Islet of Langerhans (tissue), 1 donor: Measurements from ENCODE around the gene ABCC2.
"Not testable (repeated sequence)": the region's sequence is repeated elsewhere in the genome, so short reads cannot be mapped to it uniquely, and the experiment has no call there.

Experiments
- FAIRE-seq: peaks from one replicate; lab custom pipeline; 2011; peaks lifted over from hg19 to GRCh38; lab: Jason Lieb, UNC

The ABCC2 gene

DNA sequence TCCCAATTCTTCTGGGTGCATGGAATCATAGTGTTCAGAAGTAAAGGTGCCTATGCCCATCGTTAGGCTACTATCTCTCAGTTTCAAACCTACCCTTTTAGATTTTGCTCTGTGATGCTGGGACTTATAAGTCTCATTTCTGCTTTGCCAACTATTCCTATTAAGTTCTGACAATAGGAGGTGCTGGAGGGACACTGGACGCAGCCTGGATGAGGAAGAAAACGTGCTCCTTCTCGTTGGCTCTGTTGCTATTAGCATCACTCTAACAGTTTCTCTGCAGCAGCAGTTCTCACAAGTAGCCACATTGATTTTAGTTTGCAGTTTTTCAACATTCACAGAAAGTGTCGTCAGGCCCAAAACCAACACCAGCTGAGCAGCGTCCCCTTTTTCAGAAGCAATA lies 72.4 kb downstream of the ABCC2 start:
- FAIRE-seq: no peak

DNA sequence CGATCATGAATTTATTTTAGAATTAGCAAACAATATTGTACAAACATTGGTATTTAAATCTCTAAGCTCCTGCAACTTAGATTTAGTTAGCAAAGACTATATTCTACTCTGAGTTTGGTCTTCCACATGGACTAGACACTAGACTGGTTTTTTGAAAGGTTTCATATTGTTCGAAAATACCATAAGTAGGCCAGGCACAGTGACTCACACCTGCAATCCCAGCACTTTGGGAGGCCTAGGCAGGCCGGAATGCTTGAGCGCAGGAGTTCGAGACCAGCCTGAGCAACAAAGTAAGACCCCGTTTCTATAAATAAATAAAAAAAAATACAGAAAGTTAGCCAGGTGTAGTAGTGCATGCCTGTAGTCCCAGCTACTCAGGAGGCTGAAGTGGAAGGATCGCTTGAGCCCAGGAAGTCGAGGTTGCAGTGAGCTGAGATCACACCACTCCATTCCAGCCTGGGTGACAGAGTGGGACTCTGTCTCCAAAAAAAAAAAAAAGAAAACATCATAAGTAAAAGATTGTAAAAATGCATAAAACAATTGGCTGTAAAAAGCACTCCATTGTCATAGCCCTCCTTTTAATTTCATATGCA lies 73.1 kb downstream of the ABCC2 start:
- no peak for FAIRE-seq

DNA sequence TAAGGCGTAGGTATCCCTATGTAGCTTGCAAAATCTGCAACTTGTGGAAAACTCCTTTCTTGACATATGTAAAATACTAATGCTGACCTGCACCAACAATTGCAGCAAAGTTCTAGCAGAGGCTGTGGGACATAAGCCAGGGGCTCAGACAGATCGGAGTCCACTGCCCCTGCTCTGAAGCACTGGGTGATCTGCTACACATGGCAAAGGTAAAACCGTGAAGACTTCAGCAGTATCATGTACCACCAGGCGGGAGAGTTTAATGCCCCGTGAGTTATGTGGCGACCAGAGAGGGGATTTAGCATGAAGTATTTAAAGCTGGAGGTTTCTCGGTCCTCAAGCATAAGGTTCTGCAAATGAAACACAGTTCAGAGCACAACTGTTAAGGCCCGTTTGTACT lies 76.4 kb downstream of the ABCC2 start:
- FAIRE-seq: no peak

DNA sequence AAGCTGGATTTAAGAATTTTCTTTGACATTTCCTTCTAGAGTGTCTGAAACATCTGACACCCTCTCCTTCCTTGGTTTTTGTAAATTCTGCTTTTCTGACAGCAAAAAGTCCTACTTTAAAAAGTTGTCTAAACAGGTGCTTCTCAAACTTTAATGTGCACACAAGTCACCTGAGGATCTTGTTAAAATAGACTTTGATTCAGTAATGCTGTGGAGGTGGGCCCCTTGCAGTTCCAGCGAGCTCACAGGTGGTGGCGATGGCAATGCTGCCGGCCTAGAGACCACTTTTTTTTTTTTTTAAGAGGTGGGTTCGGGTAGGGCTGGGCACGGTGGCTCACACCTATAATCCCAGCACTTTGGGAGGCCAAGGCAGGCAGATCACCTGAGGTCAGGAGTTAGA lies 77.1 kb downstream of the ABCC2 start:
- FAIRE-seq: no peak

DNA sequence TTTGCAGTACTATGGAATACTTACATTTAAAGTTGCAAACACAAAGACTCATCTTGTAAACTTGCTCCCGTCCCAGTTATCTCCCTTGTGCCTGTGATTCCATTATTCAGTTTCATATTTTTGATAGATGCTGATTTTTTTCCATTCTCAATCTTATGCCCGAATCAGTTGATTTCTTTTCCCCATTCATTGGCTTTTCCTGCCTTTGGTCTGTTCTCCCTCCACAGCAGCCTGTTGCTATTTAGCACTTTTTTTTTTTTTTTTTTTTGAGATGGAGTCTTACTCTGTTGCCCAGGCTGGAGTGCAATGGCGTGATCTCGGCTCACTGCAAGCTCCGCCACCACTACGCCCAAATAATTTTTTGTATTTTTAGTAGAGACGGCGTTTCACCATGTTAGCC lies 78.0 kb downstream of the ABCC2 start:
- FAIRE-seq: no peak

DNA sequence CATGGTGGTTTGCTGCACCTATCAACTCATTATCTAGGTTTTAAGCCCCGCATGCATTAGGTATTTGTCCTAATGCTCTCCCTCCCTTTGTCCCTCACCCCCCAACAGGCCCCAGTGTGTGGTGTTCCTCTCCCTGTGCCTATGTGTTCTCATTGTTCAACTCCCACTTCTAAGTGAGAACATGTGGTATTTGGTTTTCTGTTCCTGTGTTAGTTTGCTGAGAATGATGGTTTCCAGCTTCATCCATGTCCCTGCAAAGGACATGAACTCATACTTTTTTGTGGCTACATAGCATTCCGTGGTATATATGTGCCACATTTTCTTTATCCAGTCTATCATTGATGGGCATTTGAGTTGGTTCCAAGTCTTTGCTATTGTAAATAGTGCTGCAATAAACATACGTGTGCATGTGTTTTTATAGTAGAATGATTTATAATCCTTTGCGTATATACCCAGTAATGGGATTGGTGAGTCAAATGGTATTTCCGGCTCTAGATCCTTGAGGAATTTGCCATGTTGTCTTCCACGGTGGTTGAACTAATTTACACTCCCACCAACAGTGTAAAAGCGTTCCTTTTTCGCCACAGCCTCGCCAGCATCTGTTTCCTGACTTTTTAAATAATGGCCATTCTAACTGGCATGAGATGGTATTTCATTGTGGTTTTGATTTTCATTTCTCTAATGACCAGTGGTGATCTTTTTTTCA lies 81.2 kb downstream of the ABCC2 start:
- FAIRE-seq: not testable (repeated sequence)

DNA sequence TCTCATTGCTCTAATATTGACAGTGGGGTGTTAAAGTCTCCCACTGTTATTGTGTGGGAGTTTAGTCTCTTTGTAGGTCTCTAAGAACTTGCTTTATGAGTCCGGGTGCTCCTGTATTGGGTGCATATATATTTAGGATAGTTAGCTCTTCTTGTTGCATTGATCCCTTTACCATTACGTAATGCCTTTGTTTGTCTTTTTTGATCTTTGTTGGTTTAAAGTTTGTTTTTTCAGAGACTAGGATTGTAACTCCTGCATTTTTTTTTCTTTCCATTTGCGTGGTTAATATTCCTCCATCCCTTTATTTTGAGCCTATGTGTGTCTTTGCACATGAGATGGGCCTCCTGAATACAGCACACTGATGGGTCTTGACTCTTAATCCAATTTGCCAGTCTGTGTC lies 84.8 kb downstream of the ABCC2 start:
- not testable (repeated sequence) for FAIRE-seq

DNA sequence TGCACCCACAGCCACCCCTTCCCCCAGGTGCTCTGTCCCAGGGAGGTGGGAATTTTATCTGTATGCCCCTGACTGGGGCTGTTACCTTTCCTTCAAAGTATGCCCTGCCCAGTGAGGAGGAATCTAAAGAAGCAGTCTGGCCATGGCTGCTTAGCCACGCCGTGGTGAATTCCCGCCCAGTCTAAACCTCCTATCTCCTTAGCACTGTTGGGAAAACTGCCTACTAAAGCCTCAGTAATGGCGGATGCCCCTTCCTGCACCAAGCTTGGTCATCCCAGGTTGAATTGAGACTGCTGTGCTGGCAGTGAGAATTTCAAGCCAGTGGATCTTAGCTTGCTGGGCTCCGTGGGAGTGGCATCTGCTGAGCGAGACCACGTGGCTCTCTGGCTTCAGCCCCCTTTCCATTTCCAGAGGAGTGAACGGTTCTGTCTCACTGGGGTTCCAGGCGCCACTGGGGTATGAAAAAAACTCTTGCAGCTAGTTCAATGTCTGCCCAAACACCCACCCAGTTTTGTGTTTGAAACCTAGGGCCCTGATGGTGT lies 87.2 kb downstream of the ABCC2 start:
- FAIRE-seq: no peak

DNA sequence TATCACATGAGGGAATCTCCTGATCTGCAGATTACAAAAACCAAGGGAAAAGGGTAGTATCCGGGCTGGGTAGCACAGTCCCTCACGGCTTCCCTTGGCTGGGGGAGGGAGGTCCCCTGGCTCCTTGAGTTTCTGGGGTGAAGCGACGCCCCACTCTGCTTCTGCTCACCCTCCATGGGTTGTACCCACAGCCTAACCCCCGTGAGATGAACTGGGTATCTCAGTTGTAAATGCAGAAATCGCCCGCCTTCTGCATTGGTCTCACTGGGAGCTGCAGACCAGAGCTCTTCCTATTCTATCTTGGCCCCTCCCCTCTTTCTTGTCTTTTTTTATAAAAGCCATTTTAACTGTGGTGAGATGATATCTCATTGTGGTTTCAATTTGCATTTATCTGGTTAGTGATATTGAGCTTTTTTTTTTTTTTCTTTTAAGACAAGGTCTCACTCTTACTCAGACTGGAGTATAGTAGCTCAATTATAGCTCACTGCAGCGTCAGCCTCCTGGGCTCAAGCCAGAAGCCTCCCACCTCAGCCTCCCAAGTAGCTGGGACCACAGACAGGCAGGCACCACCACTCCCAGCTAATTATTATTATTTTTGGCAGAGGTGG lies 87.8 kb downstream of the ABCC2 start:
- FAIRE-seq: no peak

DNA sequence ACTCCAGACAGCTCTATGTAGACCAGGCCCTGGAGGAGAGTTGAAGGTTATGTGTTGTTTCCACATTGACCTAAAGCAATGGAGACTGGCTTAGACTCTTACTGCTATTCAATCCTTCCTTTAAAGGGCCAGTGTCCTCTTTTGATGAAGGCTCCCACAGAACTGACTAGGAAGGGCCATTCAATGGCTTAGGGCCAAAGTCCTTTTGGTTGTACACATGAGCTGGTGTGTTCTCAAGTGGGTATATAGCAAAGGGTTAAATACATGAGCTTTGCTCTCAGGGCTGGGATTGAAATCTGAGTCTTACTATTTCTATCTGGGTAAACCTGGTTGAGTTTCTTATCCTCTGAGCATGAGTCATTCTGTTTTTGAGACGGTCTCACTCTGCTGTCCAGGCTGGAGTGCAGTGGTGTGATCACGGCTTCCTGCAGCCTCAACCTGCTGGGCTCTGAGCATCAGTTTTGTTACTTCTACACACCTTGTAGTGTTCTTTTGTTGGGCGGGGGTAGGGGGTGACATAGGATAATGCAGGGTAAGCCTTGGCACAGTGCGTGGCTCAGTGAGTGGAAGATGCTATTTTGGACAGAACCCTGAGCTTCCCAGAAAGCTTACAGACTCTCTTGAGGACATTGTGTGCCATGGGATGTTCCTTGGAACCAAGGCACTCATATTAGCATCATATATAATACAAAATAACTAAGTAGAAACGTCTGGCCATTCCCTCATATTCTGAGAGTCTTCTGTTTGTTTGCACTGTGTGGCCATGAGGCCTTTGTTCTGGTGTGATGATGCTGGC lies 90.1 kb downstream of the ABCC2 start:
- FAIRE-seq: no peak

DNA sequence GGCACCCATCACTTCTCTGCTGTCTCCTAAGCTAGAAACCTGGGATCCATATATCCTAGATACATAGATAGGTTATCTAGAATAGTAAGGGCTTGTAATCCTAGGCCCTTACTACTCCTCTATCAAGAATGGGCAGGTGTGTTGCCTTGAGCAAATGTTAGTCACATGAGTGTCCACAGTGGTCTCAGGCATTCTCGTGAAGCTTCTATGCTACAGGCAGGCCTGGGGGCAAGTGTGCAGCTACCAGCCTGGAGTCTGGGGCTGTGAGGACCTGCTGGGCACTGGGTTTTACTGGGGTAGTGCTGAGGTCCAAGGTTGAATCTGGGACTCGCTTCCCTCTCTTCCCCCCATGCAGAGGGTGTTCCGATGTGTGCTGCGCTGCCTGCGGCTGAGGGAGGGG lies 91.4 kb downstream of the ABCC2 start:
- FAIRE-seq: no peak

DNA sequence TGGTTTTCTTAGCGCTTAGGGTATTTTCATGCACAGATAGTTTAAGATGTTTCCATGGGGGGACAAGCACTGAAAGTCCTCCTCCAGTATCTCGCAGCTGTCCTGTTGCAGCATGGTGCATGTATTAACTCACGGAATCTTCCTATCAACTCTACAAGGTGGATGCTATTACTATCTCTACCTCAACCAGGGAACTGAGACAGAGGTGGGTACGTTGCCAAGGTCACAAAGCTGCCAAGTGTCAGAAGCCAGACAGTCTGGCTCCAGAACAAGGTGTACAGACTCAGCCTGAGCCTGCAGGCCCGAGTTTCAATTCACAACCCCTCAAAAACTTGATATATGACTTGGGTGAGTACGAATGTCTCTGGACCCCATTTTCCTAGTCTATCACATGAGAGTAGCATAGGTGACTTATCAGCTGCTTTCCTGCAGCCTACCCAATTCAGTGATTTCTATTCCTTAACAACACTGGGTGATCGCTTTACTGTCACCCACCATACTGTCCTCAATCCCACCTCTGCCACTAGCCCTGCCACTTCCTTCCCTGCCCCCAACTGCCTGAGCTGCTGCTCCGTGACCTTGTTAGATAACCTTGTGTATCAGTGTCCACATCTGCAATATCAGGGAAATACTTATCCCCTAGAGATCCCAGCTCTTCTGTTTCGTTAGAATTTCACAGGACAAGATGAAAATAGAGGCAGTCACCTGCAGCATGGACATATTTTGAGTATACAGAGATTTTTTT lies 92.1 kb downstream of the ABCC2 start:
- FAIRE-seq: no peak

DNA sequence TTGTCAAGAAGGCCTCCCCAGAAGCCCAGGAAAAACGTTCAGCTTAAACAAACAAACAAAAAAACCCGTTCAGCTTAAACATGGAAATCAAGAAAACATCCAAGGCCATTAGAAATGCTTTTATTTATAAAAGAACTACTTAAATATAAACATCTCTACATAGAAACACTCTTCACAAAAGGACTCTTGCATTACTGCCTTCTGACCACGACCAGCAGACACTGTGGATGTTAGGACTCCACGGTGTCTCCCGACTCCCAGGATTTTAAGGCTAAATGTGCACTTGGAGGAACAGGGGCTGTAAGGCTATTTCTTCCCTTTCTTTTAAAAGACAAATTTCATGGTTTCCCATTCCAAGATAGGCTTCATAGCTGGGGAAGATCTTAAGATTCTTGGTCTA lies 93.0 kb downstream of the ABCC2 start:
- no peak for FAIRE-seq

DNA sequence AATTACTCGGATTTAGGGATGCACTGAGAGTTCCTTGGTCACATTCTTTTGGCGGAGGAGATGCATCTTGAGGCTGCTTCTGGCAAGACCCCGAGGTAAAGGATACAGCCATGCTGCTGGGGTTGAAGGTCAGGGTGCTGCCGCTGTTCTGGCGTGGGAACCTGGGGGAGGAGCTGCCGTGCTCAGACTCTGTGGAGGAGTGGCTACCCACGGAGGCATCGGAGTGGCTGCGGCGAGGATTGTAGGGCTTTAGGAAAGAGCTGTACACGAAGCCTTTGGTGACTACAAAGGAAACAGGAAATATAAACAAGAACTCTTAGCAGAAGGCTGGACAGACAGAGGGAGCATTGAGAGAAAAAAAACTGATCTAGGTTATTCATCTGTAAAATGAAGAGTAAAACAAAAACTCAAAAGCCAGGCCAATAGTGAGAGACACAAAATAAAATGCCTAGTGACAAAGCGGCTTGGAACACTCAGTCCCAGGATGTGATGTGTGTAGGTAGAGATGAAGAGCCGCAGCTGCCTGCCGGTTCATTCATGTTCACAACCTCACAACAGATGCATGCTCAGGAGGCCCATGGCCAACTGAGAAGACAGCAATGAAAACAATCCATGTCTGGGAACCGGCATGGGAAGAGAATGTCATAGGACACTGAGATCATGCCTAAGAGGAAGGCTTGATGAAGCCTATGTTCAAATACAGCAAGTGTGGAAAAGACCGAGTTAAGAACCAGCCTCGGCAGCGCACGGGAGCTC lies 97.8 kb downstream of the ABCC2 start:
- no peak for FAIRE-seq

DNA sequence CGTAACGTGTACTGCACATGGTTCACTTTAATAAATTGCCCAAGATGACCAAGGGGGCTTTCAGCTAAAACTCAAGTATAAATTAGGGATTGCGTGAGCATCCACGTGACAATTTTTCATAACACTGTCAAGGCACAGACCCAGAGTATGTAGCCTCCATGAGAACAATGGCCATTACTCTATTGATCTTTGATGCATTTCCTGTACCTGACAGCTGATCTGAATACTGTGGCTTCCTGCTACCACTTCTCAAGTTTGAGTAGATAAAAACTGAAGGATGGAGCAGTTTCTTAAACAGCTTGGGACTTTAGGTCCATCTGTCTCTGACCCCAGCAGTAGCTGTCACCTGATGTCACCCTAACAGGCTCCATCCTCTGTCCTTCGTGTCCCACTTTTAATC lies 98.9 kb downstream of the ABCC2 start:
- FAIRE-seq: no peak

DNA sequence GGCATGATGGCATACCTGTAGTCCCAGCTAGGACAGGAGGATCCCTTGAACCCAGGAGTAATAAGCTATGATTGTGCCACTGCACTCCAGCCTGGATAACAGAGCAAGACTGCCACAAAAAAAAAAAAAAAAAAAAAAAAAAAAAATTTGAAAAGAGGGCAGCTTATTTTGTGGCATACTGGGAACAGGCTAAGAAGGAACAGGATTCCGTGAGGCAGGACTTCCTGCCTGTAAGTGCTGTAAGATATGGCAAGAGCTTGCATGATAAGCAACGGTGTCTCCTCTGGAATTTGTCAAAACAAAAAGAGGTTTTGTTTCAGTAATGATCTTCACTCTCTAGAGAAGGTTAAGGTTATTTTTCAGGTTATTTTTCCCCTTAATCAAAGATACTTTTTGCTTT lies 101.1 kb downstream of the ABCC2 start:
- no peak for FAIRE-seq

DNA sequence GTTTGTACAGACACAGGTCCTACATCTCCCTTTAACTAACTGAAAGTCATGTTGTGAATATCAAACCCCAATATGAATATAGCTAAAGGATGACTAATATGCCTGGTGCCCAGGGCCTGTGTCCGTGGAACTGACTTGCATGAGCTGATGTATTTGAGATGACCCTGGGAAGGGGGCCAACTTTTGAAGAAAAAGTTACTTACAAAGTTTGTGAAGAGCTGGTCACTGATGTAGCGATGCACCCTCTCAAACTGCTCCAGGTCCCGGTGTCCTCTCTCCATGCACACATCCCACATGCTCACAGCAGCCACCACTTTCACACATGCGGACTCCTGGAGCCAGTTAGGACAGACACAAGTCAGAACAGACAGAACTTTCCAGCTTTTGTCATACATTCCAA lies 106.2 kb downstream of the ABCC2 start:
- no peak for FAIRE-seq

DNA sequence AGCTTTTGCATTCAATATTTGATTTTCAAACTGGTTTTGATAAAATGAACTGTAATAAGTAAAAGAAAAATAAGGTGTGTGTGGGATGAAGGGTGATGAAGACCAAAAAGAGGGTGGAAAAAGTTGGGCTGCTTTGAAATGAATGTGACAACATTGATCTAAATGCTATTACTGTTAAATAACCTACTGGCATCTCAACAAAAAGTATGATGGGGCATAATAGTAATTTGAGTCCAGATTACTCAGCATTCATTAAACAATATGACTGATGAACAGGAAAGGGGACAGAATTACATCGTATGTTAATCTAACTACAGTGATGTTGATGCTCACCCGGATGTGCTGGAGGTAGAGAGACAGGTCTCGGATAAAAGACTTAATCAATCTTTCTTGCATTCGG lies 112.2 kb downstream of the ABCC2 start:
- FAIRE-seq: no peak

DNA sequence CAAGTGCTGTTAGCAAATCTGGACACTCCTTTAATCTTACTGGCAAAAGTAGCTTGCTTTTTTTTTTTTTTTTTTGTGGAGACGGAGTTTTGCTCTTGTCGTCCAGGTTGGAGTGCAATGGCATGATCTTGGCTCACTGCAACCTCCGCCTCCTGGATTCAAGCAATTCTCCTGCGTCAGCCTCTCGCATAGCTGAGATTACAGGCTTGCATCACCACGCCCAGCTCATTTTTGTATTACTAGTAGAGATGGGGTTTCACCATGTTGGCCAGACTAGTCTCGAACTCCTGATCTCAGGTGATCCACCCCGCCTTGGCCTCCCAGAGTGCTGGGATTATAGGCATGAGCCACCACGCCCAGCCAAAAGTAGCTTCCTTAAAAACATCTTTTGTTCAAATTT lies 112.6 kb downstream of the ABCC2 start:
- FAIRE-seq: not testable (repeated sequence)

DNA sequence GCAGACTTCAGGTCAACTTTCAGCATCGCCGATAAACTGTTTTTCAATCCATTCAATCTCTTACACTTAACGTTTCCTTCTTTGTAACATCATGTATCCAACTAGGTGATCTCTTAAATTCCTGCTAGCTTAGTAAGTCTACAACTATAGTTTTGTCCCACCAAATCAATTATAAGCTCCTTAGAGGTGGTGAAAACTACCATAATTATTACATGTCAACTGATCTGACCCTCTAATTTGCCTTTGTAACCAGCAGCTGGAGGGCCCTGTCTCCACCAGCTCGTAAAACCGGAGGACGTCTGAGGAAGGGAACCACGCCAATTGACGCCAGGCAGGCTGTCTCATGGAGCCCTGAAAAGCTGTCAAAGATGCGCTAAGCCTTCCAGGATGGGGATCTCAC lies 113.4 kb downstream of the ABCC2 start:
- no peak for FAIRE-seq
